WTC11 (cell line): ENCODE measurements around the gene ZNF750. TPM values are rescaled to one million over a fixed set of nuclear protein-coding genes. Genes with fewer than 3 reads are reported as not detected.
A peak's percentile ranks its signal among the peaks of the same experiment; 100 is the strongest.

Source experiments
- ATAC-seq: fragments of 200-7000 bp; cut with Tn5 transposase; 2 replicates; pipeline ENCODE4 v1.10.0; 2021; ENCODE audit warnings: mild to moderate bottlenecking, moderate library complexity
- CTCF ChIA-PET: fragments of 300-600 bp; sonication (Branson Sonifier 250); formaldehyde crosslinking; loops from one replicate; lab custom pipeline; 2021; ENCODE audit warnings: antibody characterized with exemption; lab: Charles Lee
- POLR2A ChIA-PET: fragments of 350-600 bp; sonication (Branson Sonifier 250); formaldehyde crosslinking; loops from one replicate; lab custom pipeline; 2021; ENCODE audit warnings: antibody characterized with exemption; lab: Charles Lee
- DNase-seq: peaks from one replicate; pipeline ENCODE4 v3.0.0; 2021; ENCODE audit warnings: low spot score
- H3K27ac Mint-ChIP-seq: 2 replicates; pipeline ENCODE4 v1.8.0; 2021; ENCODE audit warnings: mixed read lengths
- H3K27me3 Mint-ChIP-seq: 2 replicates; pipeline ENCODE4 v1.8.0; 2021; ENCODE audit warnings: low read depth, mild to moderate bottlenecking, moderate library complexity, mixed read lengths
- H3K36me3 Mint-ChIP-seq: 2 replicates; pipeline ENCODE4 v1.8.0; 2021; ENCODE audit warnings: mixed read lengths
- H3K4me1 Mint-ChIP-seq: 2 replicates; pipeline ENCODE4 v1.8.0; 2022; ENCODE audit warnings: mixed read lengths
- H3K4me3 Mint-ChIP-seq: 2 replicates; pipeline ENCODE4 v1.8.0; 2021; ENCODE audit warnings: mild to moderate bottlenecking, moderate library complexity, mixed read lengths
- H3K9me3 Mint-ChIP-seq: 2 replicates; pipeline ENCODE4 v1.8.0; 2021; ENCODE audit warnings: mixed read lengths
- ARID4B ChIP-seq: sonication (generic); formaldehyde crosslinking; IDR thresholded peaks from 2 replicates; pipeline ENCODE4 v1.8.0; 2023; ENCODE audit warnings: missing genetic modification reagents, mild to moderate bottlenecking, borderline replicate concordance
- ATF2 ChIP-seq: sonication (generic); formaldehyde crosslinking; IDR thresholded peaks from 2 replicates; pipeline ENCODE4 v1.8.1; 2022; ENCODE audit warnings: low read depth, missing genetic modification reagents, borderline replicate concordance
- EMX1 ChIP-seq: fragments of 250-450 bp; sonication (Bioruptor Pico); IDR thresholded peaks from 2 replicates; pipeline ENCODE4 v1.8.0; 2021; ENCODE audit warnings: mild to moderate bottlenecking
- FOXK1 ChIP-seq: sonication (generic); formaldehyde crosslinking; IDR thresholded peaks from 2 replicates; pipeline ENCODE4 v1.8.0; 2022; ENCODE audit warnings: mild to moderate bottlenecking, moderate library complexity, missing genetic modification reagents
- FOXP4 ChIP-seq: sonication (generic); formaldehyde crosslinking; IDR thresholded peaks from 2 replicates; pipeline ENCODE4 v1.8.0; 2022; ENCODE audit warnings: mild to moderate bottlenecking, missing genetic modification reagents
- GRHL2 ChIP-seq: fragments of 250-450 bp; sonication (Bioruptor Pico); IDR thresholded peaks from 2 replicates; pipeline ENCODE4 v1.8.0; 2022; ENCODE audit warnings: mild to moderate bottlenecking, moderate library complexity; ENCODE audit not compliant: insufficient replicate concordance, severe bottlenecking
- HMGXB4 ChIP-seq: sonication (generic); formaldehyde crosslinking; IDR thresholded peaks from 2 replicates; pipeline ENCODE4 v1.8.1; 2023; ENCODE audit warnings: mild to moderate bottlenecking, moderate library complexity, missing genetic modification reagents
- IRF2 ChIP-seq: sonication (generic); formaldehyde crosslinking; IDR thresholded peaks from 2 replicates; pipeline ENCODE4 v1.8.0; 2022; ENCODE audit warnings: low read depth, missing genetic modification reagents, borderline replicate concordance
- JAZF1 ChIP-seq: fragments of 250-450 bp; sonication (Bioruptor Pico); IDR thresholded peaks from 2 replicates; pipeline ENCODE4 v1.9.0; 2021; ENCODE audit warnings: moderate library complexity, mild to moderate bottlenecking, inconsistent platforms
- JUN ChIP-seq: sonication (generic); formaldehyde crosslinking; IDR thresholded peaks from 2 replicates; pipeline ENCODE4 v1.8.0; 2023; ENCODE audit warnings: mild to moderate bottlenecking, missing genetic modification reagents
- MLX ChIP-seq: sonication (generic); formaldehyde crosslinking; IDR thresholded peaks from 2 replicates; pipeline ENCODE4 v1.8.1; 2023; ENCODE audit warnings: mild to moderate bottlenecking, missing genetic modification reagents, moderate library complexity
- MXD4 ChIP-seq: fragments of 250-450 bp; sonication (Bioruptor Pico); IDR thresholded peaks from 2 replicates; pipeline ENCODE4 v1.8.0; 2021; ENCODE audit warnings: mild to moderate bottlenecking, moderate library complexity, borderline replicate concordance
- OVOL2 ChIP-seq: fragments of 250-450 bp; sonication (Bioruptor Pico); IDR thresholded peaks from 2 replicates; pipeline ENCODE4 v1.9.0; 2021; ENCODE audit warnings: mild to moderate bottlenecking, borderline replicate concordance
- PRRX2 ChIP-seq: fragments of 250-450 bp; sonication (Bioruptor Pico); IDR thresholded peaks from 2 replicates; pipeline ENCODE4 v1.8.0; 2021; ENCODE audit warnings: mild to moderate bottlenecking
- SOX15 ChIP-seq: fragments of 250-450 bp; sonication (Bioruptor Pico); IDR thresholded peaks from 2 replicates; pipeline ENCODE4 v1.9.0; 2021; ENCODE audit warnings: mild to moderate bottlenecking
- TCF7 ChIP-seq: sonication (generic); formaldehyde crosslinking; IDR thresholded peaks from 2 replicates; pipeline ENCODE4 v1.8.0; 2022; ENCODE audit warnings: mild to moderate bottlenecking, low read depth, missing genetic modification reagents, moderate library complexity
- TEAD4 ChIP-seq: sonication (generic); formaldehyde crosslinking; IDR thresholded peaks from 2 replicates; pipeline ENCODE4 v1.8.0; 2022; ENCODE audit warnings: mild to moderate bottlenecking, missing genetic modification reagents
- ZNF121 ChIP-seq: sonication (generic); formaldehyde crosslinking; IDR thresholded peaks from 2 replicates; pipeline ENCODE4 v1.8.0; 2023; ENCODE audit warnings: missing genetic modification reagents
- ZNF396 ChIP-seq: fragments of 250-450 bp; sonication (Bioruptor Pico); IDR thresholded peaks from 2 replicates; pipeline ENCODE4 v1.8.0; 2021; ENCODE audit warnings: mild to moderate bottlenecking, moderate library complexity, borderline replicate concordance
- ZSCAN18 ChIP-seq: fragments of 250-450 bp; sonication (Bioruptor Pico); IDR thresholded peaks from 2 replicates; pipeline ENCODE4 v2.1.2; 2022; ENCODE audit warnings: mild to moderate bottlenecking, moderate library complexity
- total RNA-seq: library from RNA; stranded (reverse); gene quantifications from 3 replicates; pipeline ENCODE4 v1.2.3, GENCODE V29; 2021

The ZNF750 gene
- total RNA-seq, 1 experiment from 2014 or later = 0.04 TPM

GRCh38 chr17:82884341-82884969 lies 44.6 kb upstream of the ZNF750 start:
- H3K4me1 Mint-ChIP-seq = peaks cover 36% of the 10 kb centered on the region
- H3K9me3 Mint-ChIP-seq = peaks cover 12% of the 10 kb centered on the region
- H3K4me3 Mint-ChIP-seq = no peak overlapping the region
- H3K36me3 Mint-ChIP-seq = peaks cover 23% of the 10 kb centered on the region
- no peaks in the 10 kb centered on the region for H3K27me3 Mint-ChIP-seq
- peak overlapping the region; percentile 69 for H3K27ac Mint-ChIP-seq
- ChIA-PET POLR2A (no interaction called here), CTCF (interaction anchor here (1.3 to 1.4 kb wide), 4 partner anchors 13 to 102 kb away, joined by 3 to 5 read pairs (median 4); no protein-coding TSS in a partner anchor)
- ATAC-seq = no peak
- TF ChIP-seq HMGXB4 (no peak), JUN (CRISPR knock-in tag) (no peak), PRRX2 (CRISPR knock-in tag) (no peak), EMX1 (CRISPR knock-in tag) (no peak), ZNF121 (no peak), FOXP4 (CRISPR knock-in tag) (no peak), GRHL2 (CRISPR knock-in tag) (no peak), MLX (CRISPR knock-in tag) (no peak), TEAD4 (CRISPR knock-in tag) (no peak), FOXK1 (no peak)
- DNase-seq = no peak

- ATAC-seq (no peak), DNase-seq (no peak)
- Mint-ChIP-seq H3K27ac (peak overlapping the region; percentile 41), H3K4me3 (no peak overlapping the region), H3K27me3 (no peaks in the 10 kb centered on the region), H3K36me3 (peaks cover 31% of the 10 kb centered on the region), H3K9me3 (peaks cover 12% of the 10 kb centered on the region), H3K4me1 (peaks cover 26% of the 10 kb centered on the region)
- ChIA-PET CTCF (interaction anchor here (1.2 to 1.4 kb wide), 3 partner anchors 10 to 31 kb away, joined by 3 to 4 read pairs (median 3); no protein-coding TSS in a partner anchor), POLR2A (no interaction called here)
- no peak for TF ChIP-seq OVOL2 (CRISPR knock-in tag)
- no peak for TF ChIP-seq TCF7 (CRISPR knock-in tag)
- no peak for TF ChIP-seq ZSCAN18 (CRISPR knock-in tag)
- TF ChIP-seq ARID4B = no peak
- TF ChIP-seq MXD4 = no peak
- no peak for TF ChIP-seq ZNF396
- no peak for TF ChIP-seq IRF2 (CRISPR knock-in tag)
- TF ChIP-seq SOX15 (CRISPR knock-in tag) = no peak
- no peak for TF ChIP-seq JAZF1
- TF ChIP-seq FOXK1 = no peak
- no peak for TF ChIP-seq ATF2 (CRISPR knock-in tag)
Observed at GRCh38 chr17:82883419-82884031, 43.7 kb upstream of the ZNF750 start.
